GM21825 (cell line): ENCODE measurements around the gene LBHD2.

Experiments used
- ATAC-seq: cut with Tn5 transposase; IDR thresholded peaks from one replicate; pipeline ENCODE4 v1.9.1; 2021; ENCODE audit warnings: mild to moderate bottlenecking, moderate library complexity; ENCODE audit not compliant: unreplicated experiment

The LBHD2 gene

GRCh38 chr14:103129301-103130016 lies 45.4 kb downstream of the LBHD2 start:
- no peak for ATAC-seq

DNA sequence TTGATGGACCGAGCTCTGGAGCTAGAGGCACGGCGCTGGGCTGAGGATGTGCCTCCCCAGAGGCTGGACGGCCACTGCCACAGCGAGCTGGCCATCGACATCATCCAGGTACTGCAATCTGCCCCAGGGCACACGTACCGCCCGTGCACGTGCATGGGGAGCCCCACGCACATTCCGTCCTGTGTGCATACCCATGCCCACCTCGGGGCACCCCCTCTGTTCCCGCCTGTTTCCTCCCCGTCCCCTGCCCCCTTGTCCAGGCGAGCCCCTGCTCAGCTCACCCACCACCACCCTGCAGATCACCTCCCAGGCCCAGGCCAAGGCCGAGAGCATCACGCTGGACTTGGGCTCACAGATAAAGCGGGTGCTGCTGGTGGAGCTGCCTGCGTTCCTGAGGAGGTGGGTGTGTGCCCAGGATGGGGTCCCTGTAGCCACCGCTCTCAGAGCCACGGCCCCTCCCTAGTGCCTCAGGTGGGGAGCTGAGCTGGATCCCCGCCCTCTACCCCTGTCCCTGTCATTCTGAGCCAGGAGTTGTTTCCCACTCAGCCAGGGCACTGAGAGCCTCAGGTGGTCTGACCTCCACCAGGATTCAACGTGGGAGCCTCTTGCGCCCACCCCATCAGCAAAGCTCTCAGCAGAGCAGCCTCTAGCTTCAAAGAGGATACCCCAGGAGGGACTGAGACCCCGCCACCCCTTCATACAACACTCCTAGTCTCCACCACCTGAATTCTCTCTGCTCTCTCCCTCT lies 46.2 kb downstream of the LBHD2 start:
- ATAC-seq, result no peak

- no peak for ATAC-seq
Observed at GRCh38 chr14:103130965-103131364, 47.0 kb downstream of the LBHD2 start.

DNA sequence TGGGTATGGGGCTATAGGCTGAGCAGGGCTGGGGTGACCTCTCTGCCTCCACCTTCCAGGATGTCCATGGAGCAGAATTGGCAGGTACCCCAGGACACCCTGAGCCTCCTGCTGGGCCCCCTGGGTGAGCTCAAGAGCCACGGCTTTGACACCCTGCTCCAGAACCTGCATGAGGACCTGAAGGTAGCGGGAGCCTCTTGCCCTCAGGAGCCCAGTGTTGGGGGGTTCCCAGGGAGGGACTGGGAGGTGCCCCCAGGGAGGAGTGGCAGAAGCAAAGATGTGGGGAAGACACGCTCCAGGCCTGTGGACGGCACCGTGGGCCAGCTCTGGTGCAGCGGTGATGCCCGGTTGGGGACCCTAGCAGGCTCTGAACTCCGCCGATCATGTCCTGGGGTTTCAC lies 47.6 kb downstream of the LBHD2 start:
- no peak for ATAC-seq

DNA sequence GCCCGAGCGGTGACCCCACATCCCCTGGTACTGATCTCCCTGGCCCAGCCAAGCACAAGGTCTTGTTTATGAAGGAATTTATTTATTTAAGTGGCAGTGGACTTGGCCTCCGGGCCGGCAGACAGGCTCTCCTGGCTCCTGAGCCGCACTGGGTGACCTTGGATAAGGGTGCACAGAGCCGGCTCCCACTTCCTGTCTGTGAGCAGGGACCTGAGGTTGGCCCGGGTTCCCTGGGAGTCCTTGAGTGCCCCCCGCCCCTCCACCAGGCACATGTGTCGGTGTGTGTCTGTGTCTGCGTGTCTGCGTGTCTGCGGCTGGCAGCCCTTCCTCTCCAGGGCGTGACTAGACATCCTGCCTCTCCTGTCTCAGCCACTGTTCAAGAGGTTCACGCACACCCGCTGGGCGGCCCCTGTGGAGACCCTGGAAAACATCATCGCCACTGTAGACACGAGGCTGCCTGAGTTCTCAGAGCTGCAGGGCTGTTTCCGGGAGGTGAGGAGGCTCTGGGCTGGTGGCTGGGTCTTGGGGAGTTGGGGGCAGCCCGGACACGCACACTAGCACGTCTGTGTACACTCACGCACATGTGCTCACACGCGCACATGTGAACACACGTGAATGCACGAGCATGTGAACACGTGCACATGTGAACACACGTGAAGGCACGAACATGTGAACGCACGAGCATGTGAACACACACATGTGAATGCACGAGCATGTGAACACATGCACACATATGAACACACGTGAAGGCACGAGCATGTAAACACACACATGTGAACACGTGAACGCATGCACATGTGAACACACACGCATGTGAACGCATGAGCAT lies 48.6 kb downstream of the LBHD2 start:
- no peak for ATAC-seq

DNA sequence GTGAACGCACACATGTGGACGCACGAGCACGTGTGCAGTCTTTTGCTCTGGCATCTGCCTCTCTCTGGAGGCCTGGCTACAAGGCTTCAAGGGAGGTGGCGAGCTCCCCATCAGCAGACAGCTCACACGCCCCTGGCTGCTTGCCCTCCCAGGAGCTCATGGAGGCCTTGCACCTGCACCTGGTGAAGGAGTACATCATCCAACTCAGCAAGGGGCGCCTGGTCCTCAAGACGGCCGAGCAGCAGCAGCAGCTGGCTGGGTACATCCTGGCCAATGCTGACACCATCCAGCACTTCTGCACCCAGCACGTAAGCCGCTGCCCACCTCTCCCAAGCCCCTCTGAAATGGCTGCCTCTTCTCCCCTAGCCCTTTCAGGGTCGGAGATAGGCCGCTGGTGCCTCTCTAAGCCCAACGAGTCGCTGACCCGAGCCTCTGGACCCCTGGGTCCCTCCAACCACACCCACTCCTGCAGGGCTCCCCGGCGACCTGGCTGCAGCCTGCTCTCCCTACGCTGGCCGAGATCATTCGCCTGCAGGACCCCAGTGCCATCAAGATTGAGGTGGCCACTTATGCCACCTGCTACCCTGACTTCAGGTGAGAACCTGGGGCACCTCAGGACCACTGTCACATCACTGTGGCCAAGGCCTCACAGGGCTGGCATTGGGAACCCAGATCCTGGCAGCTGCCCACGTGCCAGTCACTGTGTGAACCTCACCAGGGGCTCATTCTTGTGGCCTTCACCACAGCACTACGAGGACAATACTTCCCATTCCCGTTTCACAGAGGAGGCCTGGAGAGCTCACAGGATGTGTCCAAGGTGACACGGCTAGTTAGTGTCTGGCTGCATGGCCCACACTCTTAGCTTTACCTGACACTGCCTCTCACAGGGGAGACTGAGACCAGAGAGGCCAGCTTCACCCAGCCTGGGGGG lies 49.5 kb downstream of the LBHD2 start:
- ATAC-seq, result no peak

DNA sequence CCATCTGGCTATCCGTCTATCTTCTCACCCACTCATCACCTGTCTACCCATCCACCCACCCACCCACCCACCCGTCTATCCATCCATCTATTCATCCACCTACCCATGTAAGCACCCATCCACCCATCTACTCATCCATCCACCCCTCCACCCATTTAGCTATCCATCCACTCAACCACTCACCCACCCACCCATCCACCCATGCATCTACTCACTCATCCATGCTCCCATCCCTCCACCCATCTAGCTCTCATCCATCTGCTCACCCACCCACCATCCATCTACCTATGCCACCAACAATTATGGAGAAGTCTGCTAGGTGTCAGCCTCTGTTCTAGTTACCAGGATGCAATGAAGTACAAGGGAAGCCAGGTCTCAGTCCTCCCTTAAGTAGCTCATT lies 50.4 kb downstream of the LBHD2 start:
- no peak for ATAC-seq

DNA sequence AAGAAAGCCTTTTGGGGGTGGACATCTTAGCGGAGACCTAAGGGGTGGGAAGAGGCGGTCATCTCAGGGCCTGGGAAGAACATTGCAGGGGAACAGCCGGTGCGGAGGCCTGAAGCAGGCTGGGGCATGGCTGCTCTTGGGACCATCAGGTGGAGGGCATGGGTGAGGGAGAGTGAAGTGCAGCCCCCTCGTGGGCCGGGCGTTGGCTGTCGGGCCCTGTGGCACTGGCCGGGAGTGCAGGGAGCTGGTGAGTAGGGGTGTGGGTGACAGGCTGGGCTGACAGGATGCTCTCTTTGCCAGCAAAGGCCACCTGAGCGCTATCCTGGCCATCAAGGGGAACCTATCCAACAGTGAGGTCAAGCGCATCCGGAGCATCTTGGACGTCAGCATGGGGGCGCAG lies 50.9 kb downstream of the LBHD2 start:
- ATAC-seq, result no peak

DNA sequence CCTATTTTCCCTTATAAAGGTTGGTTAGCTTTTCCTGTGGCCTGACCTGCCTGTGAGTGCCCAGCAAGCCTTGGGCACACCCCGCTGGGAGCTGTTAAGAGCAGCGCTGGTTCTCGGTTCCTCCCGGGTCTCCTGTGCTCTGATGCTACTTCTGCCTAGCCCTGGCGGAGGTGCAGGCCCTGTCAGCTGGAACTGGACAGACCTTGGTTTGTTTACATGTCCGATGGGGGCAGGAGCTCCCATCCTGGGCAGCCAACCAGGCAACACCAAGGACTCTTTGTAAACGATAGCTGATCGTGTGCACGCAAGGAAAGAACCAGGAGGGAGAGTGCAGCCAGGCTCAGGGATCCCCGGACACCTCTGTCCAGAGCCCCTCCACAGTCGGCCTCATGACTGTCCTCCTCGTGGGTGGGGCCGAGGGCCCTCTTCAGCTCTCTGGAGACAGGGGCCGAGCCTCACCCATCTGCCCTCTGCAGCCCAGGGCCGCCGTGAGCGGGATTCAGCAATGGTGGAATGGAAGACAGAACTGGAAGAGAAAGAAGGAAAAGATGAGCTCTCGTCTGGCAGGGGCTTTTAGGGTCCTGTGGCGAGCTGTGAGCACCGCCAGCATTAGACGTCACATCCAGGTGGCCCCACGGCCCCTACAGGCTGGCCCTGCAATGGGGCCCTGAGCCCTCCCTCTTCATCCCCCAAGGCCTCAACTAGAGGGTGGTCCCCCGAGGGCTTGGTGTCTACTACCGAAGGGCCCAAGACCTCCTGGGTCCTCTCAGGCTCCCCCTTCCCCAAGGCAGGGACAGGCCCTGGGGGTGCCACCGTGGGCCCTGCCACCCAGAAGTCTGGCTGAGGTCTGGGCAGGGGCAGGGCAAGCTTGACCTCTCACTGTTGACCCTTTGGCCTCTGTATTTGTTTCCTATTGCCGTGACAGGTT lies 51.6 kb downstream of the LBHD2 start:
- ATAC-seq, result no peak

GRCh38 chr14:103136388-103137271 lies 52.6 kb downstream of the LBHD2 start:
- ATAC-seq, result no peak

DNA sequence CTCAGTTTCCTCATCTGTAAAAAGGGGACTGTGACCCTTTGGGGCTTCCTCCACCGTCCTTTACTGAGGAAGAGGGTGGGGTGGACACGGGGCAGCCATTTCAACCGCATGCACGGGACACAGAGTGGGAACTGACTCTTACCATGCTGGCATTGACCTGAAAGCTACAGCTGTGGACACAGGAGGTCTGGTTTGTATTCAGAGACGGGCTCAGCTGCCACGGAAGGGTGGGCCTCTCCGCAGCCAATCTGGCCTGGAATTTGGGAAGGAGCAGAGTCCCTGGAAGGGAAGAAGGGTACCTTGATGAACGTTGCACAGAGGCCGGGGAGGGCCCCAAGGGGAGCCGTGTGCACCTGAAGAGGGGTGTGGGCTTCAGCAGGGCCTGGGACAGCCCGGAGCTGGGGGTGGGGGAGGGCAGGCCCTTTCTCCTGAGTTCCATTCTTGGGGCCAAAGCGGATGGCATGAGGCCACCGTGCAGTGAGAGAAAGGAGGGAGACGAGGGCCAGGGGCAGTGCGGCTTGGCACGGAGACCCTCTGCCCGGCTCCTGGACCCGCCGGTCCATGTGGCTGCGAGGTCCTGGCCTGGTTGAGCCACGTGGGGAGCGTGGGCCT lies 53.8 kb downstream of the LBHD2 start:
- no peak for ATAC-seq

- ATAC-seq, result no peak
Observed at GRCh38 chr14:103138301-103139131, 54.5 kb downstream of the LBHD2 start.

GRCh38 chr14:103139132-103140025 lies 55.4 kb downstream of the LBHD2 start:
- no peak for ATAC-seq
